Measurements from ENCODE around the gene PDZD4. TPM values are rescaled to one million over a fixed set of nuclear protein-coding genes. Genes with fewer than 3 reads are reported as not detected.

PDZD4 gene
- total RNA-seq, 3 donors from 2014 or later = 1.5 to 24.2 (median 2.8) TPM

GRCh38 chrX:153876112-153876491 is 45.8 kb upstream of the PDZD4 start:
- no peak for DNase-seq
- H3K4me3 ChIP-seq = no peak overlapping the region
- no peaks in the 10 kb centered on the region for H3K4me1 ChIP-seq (ENCODE audit: low read depth)
- no peaks in the 10 kb centered on the region for H3K9me3 ChIP-seq
- H3K36me3 ChIP-seq (ENCODE audit: low read depth) = no peaks in the 10 kb centered on the region
- intact Hi-C loops (cut with DNase I, micrococcal nuclease) = no loop called here
- no peak for TF ChIP-seq CTCF (IDR thresholded peaks at IDR 0.05)
- ATAC-seq = no peak

GRCh38 chrX:153875391-153876111 is 45.2 kb upstream of the PDZD4 start:
- H3K9me3 ChIP-seq = no peaks in the 10 kb centered on the region
- H3K4me1 ChIP-seq (ENCODE audit: low read depth) = no peaks in the 10 kb centered on the region
- peak in 2 of 3 donors; percentile 60 to 72 for DNase-seq
- no peaks in the 10 kb centered on the region for H3K36me3 ChIP-seq (ENCODE audit: low read depth)
- TF ChIP-seq CTCF (IDR thresholded peaks at IDR 0.05) = no peak
- ATAC-seq = peak; percentile 83
- no peak overlapping the region for H3K4me3 ChIP-seq
- intact Hi-C loops (cut with DNase I, micrococcal nuclease) = no loop called here

GRCh38 chrX:153874366-153875125 is 44.2 kb upstream of the PDZD4 start:
- no peaks in the 10 kb centered on the region for H3K4me1 ChIP-seq (ENCODE audit: low read depth)
- no peak overlapping the region for H3K4me3 ChIP-seq
- ATAC-seq = no peak
- no peak for TF ChIP-seq CTCF (IDR thresholded peaks at IDR 0.05)
- intact Hi-C loops (cut with DNase I, micrococcal nuclease) = no loop called here
- H3K9me3 ChIP-seq = no peaks in the 10 kb centered on the region
- no peaks in the 10 kb centered on the region for H3K36me3 ChIP-seq (ENCODE audit: low read depth)
- no peak for DNase-seq

GRCh38 chrX:153874085-153874365 is 43.7 kb upstream of the PDZD4 start:
- TF ChIP-seq CTCF (IDR thresholded peaks at IDR 0.05) = no peak
- no peaks in the 10 kb centered on the region for H3K9me3 ChIP-seq
- no peaks in the 10 kb centered on the region for H3K4me1 ChIP-seq (ENCODE audit: low read depth)
- intact Hi-C loops (cut with DNase I, micrococcal nuclease) = no loop called here
- H3K36me3 ChIP-seq (ENCODE audit: low read depth) = no peaks in the 10 kb centered on the region
- ATAC-seq (no peak), DNase-seq (no peak)
- H3K4me3 ChIP-seq = no peak overlapping the region

GRCh38 chrX:153873282-153874084 is 43.1 kb upstream of the PDZD4 start:
- ATAC-seq (no peak), DNase-seq (no peak)
- Histone ChIP-seq H3K36me3 (ENCODE audit: low read depth) (no peaks in the 10 kb centered on the region), H3K9me3 (no peaks in the 10 kb centered on the region), H3K4me3 (no peak overlapping the region), H3K4me1 (ENCODE audit: low read depth) (no peaks in the 10 kb centered on the region)
- intact Hi-C loops (cut with DNase I, micrococcal nuclease) = no loop called here
- no peak for TF ChIP-seq CTCF (IDR thresholded peaks at IDR 0.05)

All from mucosa of descending colon (tissue), 3 donors.